ENCODE measurements around the gene SUB1. TPM values are rescaled to one million over a fixed set of nuclear protein-coding genes. Genes with fewer than 3 reads are reported as not detected.

The SUB1 gene
- total and polyA plus RNA-seq, 2 donors (not counting 1 experiment from before 2014, with no cell fraction given), result 88.0 to 358 TPM

GRCh38 chr5:32585122-32585445, 273 bp upstream of the SUB1 start:
- Histone ChIP-seq H3K4me3 (replicated peaks in 1 of 4; ENCODE audit: control extremely low read depth in 1 of 4, insufficient read depth in 1 of 4, low read depth in 3 of 4, low read length in 4 of 4) (peak overlapping the region in 3 of 4 experiments; percentile 78 to 91 (median 80)), H3K79me2 (ENCODE audit: control insufficient read depth, insufficient read depth, low read length) (peaks cover 36% of the 10 kb centered on the region), H3K9me3 (ENCODE audit: control insufficient read depth, insufficient read depth, low read depth, low read length) (no peaks in the 10 kb centered on the region), H3K27ac (ENCODE audit: insufficient read depth, low read length) (peak overlapping the region; percentile 95), H4K20me1 (ENCODE audit: control insufficient read depth, extremely low read depth, insufficient read depth, low read length) (peaks cover 2% of the 10 kb centered on the region), H3K27me3 (ENCODE audit: control insufficient read depth, insufficient read depth, low read length) (no peaks in the 10 kb centered on the region), H3K4me2 (ENCODE audit: extremely low read depth, insufficient read depth, low read length) (peak overlapping the region; percentile 38), H2AFZ (ENCODE audit: low read length) (no peak overlapping the region), H3K4me1 (ENCODE audit: control insufficient read depth, extremely low read depth, insufficient read depth, low read length) (peaks cover 3% of the 10 kb centered on the region), H3K36me3 (ENCODE audit: control insufficient read depth, insufficient read depth, low read length) (no peaks in the 10 kb centered on the region), H3K9ac (ENCODE audit: insufficient read depth, low read length) (no peak overlapping the region)
- TF ChIP-seq CTCF (conservative IDR thresholded peaks at IDR 0.05 in 1 of 2, IDR thresholded peaks at IDR 0.05 in 1 of 2; ENCODE audit: low read depth in 1 of 2, low read length in 2 of 2) (no peak), EZH2 (IDR thresholded peaks at IDR 0.05; ENCODE audit: low read length, missing control alignments) (no peak)
- DNase-seq (ENCODE audit: low read depth in 2 of 2), result no peak

GRCh38 chr5:32586276-32586599, 881 bp downstream of the SUB1 start:
- peaks cover 3% of the 10 kb centered on the region for H3K4me1 ChIP-seq (ENCODE audit: control insufficient read depth, extremely low read depth, insufficient read depth, low read length)
- H3K4me3 ChIP-seq (replicated peaks in 1 of 4; ENCODE audit: control extremely low read depth in 1 of 4, insufficient read depth in 1 of 4, low read depth in 3 of 4, low read length in 4 of 4), result peak overlapping the region; percentile 78 to 91 (median 82)
- H3K36me3 ChIP-seq (ENCODE audit: control insufficient read depth, insufficient read depth, low read length), result no peaks in the 10 kb centered on the region
- no peaks in the 10 kb centered on the region for H3K9me3 ChIP-seq (ENCODE audit: control insufficient read depth, insufficient read depth, low read depth, low read length)
- TF ChIP-seq EZH2 (IDR thresholded peaks at IDR 0.05; ENCODE audit: low read length, missing control alignments), result no peak
- TF ChIP-seq CTCF (conservative IDR thresholded peaks at IDR 0.05 in 1 of 2, IDR thresholded peaks at IDR 0.05 in 1 of 2; ENCODE audit: low read depth in 1 of 2, low read length in 2 of 2), result no peak
- H3K79me2 ChIP-seq (ENCODE audit: control insufficient read depth, insufficient read depth, low read length), result peaks cover 41% of the 10 kb centered on the region
- peak overlapping the region; percentile 95 for H3K27ac ChIP-seq (ENCODE audit: insufficient read depth, low read length)
- H3K27me3 ChIP-seq (ENCODE audit: control insufficient read depth, insufficient read depth, low read length), result no peaks in the 10 kb centered on the region
- no peak for DNase-seq (ENCODE audit: low read depth in 2 of 2)
- peaks cover 2% of the 10 kb centered on the region for H4K20me1 ChIP-seq (ENCODE audit: control insufficient read depth, extremely low read depth, insufficient read depth, low read length)
- no peak overlapping the region for H2AFZ ChIP-seq (ENCODE audit: low read length)
- peak overlapping the region; percentile 95 for H3K9ac ChIP-seq (ENCODE audit: insufficient read depth, low read length)
- H3K4me2 ChIP-seq (ENCODE audit: extremely low read depth, insufficient read depth, low read length), result peak overlapping the region; percentile 71

GRCh38 chr5:32587067-32587551, 1.8 kb downstream of the SUB1 start:
- no peaks in the 10 kb centered on the region for H3K36me3 ChIP-seq (ENCODE audit: control insufficient read depth, insufficient read depth, low read length)
- H3K4me1 ChIP-seq (ENCODE audit: control insufficient read depth, extremely low read depth, insufficient read depth, low read length), result peaks cover 3% of the 10 kb centered on the region
- no peak overlapping the region for H3K27ac ChIP-seq (ENCODE audit: insufficient read depth, low read length)
- H2AFZ ChIP-seq (ENCODE audit: low read length), result no peak overlapping the region
- H3K79me2 ChIP-seq (ENCODE audit: control insufficient read depth, insufficient read depth, low read length), result peaks cover 45% of the 10 kb centered on the region
- DNase-seq (ENCODE audit: low read depth in 2 of 2), result no peak
- H3K4me2 ChIP-seq (ENCODE audit: extremely low read depth, insufficient read depth, low read length), result peak overlapping the region; percentile 71
- peaks cover 2% of the 10 kb centered on the region for H4K20me1 ChIP-seq (ENCODE audit: control insufficient read depth, extremely low read depth, insufficient read depth, low read length)
- H3K9ac ChIP-seq (ENCODE audit: insufficient read depth, low read length), result no peak overlapping the region
- TF ChIP-seq CTCF (conservative IDR thresholded peaks at IDR 0.05 in 1 of 2, IDR thresholded peaks at IDR 0.05 in 1 of 2; ENCODE audit: low read depth in 1 of 2, low read length in 2 of 2) (no peak), EZH2 (IDR thresholded peaks at IDR 0.05; ENCODE audit: low read length, missing control alignments) (no peak)
- H3K4me3 ChIP-seq (replicated peaks in 1 of 4; ENCODE audit: control extremely low read depth in 1 of 4, insufficient read depth in 1 of 4, low read depth in 3 of 4, low read length in 4 of 4), result peak overlapping the region; percentile 11 to 91 (median 79)
- H3K9me3 ChIP-seq (ENCODE audit: control insufficient read depth, insufficient read depth, low read depth, low read length), result no peaks in the 10 kb centered on the region
- H3K27me3 ChIP-seq (ENCODE audit: control insufficient read depth, insufficient read depth, low read length), result no peaks in the 10 kb centered on the region

Measured in fibroblast of lung (primary cell).